Activated naive CD8-positive, alpha-beta T cell treated with anti-CD3 and anti-CD28 coated beads, Interleukin-2, amount 10 ng/mL, durations not matched to agents 7 days and 5 days (primary cell): Measurements from ENCODE around the gene DHX38. TPM values are rescaled to one million over a fixed set of nuclear protein-coding genes. Genes with fewer than 3 reads are reported as not detected.

Source experiments
- ATAC-seq: fragments of 150-1000 bp; cut with Tn5 transposase; one replicate; pipeline ENCODE4 v1.10.0; 2021; ENCODE audit warnings: low read depth, moderate library complexity
- POLR2A ChIA-PET: fragments of 350-600 bp; sonication (Branson Sonifier 250); formaldehyde crosslinking; loops from one replicate; lab custom pipeline; 2021; ENCODE audit warnings: antibody characterized with exemption; lab: Charles Lee
- DNase-seq: peaks from one replicate; pipeline ENCODE4 v3.0.0; 2021
- H3K27ac Mint-ChIP-seq: one replicate; pipeline ENCODE4 v1.8.0; 2022; ENCODE audit warnings: mild to moderate bottlenecking, mixed read lengths
- H3K27me3 Mint-ChIP-seq: one replicate; pipeline ENCODE4 v1.8.0; 2022; ENCODE audit warnings: mild to moderate bottlenecking, moderate library complexity, mixed read lengths
- H3K36me3 Mint-ChIP-seq: one replicate; pipeline ENCODE4 v1.8.0; 2021; ENCODE audit warnings: mild to moderate bottlenecking, mixed read lengths
- H3K4me1 Mint-ChIP-seq: one replicate; pipeline ENCODE4 v1.8.0; 2021; ENCODE audit warnings: mixed read lengths
- H3K4me3 Mint-ChIP-seq: one replicate; pipeline ENCODE4 v1.8.0; 2022; ENCODE audit warnings: mild to moderate bottlenecking, moderate library complexity, mixed read lengths
- H3K9me3 Mint-ChIP-seq: one replicate; pipeline ENCODE4 v1.8.0; 2021; ENCODE audit warnings: mixed read lengths
- total RNA-seq, 2 experiments: library from RNA; stranded (reverse); gene quantifications; one replicate each; pipeline ENCODE4 v1.2.3, GENCODE V29; 2021

Gene DHX38
- total RNA-seq, 2 experiments from 2014 or later: 86.9 to 95.5 TPM

- H3K36me3 Mint-ChIP-seq: peaks cover 14% of the 10 kb centered on the region
- no peaks in the 10 kb centered on the region for H3K9me3 Mint-ChIP-seq
- peaks cover 10% of the 10 kb centered on the region for H3K4me1 Mint-ChIP-seq
- H3K27ac Mint-ChIP-seq: no peak overlapping the region
- DNase-seq: peak; percentile 37
- peak; percentile 84 for ATAC-seq
- H3K4me3 Mint-ChIP-seq: no peak overlapping the region
- POLR2A ChIA-PET: no interaction called here
- no peaks in the 10 kb centered on the region for H3K27me3 Mint-ChIP-seq
Measured at GRCh38 chr16:72099377-72099818, 5.8 kb downstream of the DHX38 start.

DNA sequence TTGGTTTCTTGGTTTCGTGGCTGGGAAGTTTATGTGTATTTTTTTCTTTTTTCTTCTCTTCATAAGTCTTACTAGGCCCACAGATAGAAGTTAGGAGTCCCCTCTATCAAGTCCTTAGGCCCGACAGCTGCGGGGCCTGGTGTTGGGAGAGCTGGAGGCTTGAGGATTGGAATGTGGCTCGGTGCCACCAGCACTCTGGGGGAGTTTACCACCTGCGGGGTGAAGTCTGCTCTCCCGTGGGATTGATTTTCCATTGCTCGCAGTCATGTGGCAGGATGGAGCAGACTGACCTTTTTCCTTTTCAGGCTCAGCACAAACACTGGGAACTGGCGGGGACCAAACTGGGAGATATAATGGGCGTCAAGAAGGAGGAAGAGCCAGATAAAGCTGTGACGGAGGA, 7.5 kb downstream of the DHX38 start:
- ATAC-seq (no peak), DNase-seq (no peak)
- POLR2A ChIA-PET: no interaction called here
- Mint-ChIP-seq H3K36me3 (peaks cover 15% of the 10 kb centered on the region), H3K27me3 (no peaks in the 10 kb centered on the region), H3K9me3 (no peaks in the 10 kb centered on the region), H3K4me3 (no peak overlapping the region), H3K27ac (no peak overlapping the region), H3K4me1 (no peaks in the 10 kb centered on the region)

DNA sequence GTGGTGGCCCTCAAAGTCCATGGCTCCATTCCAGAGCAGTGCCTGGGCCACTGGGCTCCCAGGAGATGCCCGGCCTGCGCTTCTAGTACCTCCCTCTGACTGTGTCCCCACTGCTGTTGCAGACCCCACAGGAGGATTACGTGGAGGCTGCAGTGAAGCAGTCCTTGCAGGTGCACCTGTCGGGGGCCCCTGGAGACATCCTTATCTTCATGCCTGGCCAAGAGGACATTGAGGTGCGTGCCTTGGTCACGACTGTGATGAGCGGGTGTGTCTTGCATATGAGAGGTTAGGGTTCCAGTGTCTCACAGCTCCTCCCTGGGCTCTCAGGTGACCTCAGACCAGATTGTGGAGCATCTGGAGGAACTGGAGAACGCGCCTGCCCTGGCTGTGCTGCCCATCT, 11.3 kb downstream of the DHX38 start:
- Mint-ChIP-seq H3K4me3 (no peak overlapping the region), H3K27ac (no peak overlapping the region), H3K36me3 (peaks cover 20% of the 10 kb centered on the region), H3K27me3 (no peaks in the 10 kb centered on the region), H3K4me1 (no peaks in the 10 kb centered on the region), H3K9me3 (no peaks in the 10 kb centered on the region)
- POLR2A ChIA-PET: no interaction called here
- no peak for ATAC-seq
- no peak for DNase-seq

DNA sequence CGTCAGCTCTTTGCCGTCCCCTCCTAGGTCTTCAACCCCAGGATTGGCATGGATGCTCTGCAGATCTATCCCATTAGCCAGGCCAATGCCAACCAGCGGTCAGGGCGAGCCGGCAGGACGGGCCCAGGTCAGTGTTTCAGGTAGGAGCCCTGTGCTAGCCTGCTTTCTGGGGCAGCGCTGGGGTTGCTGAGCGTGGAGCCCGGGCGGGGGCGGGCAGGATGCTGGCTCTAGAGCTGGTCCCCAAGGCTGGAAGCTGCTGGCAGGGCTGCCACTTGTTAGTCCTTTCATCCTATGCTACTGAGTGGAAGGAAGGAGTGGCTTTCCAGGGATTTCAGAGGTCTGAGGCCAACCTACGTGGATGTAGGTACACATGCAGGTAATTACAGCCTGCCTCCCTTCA, 12.3 kb downstream of the DHX38 start:
- Mint-ChIP-seq H3K9me3 (no peaks in the 10 kb centered on the region), H3K4me3 (no peak overlapping the region), H3K27me3 (no peaks in the 10 kb centered on the region), H3K27ac (no peak overlapping the region), H3K36me3 (peaks cover 22% of the 10 kb centered on the region), H3K4me1 (no peaks in the 10 kb centered on the region)
- POLR2A ChIA-PET: no interaction called here
- ATAC-seq (no peak), DNase-seq (no peak)

DNA sequence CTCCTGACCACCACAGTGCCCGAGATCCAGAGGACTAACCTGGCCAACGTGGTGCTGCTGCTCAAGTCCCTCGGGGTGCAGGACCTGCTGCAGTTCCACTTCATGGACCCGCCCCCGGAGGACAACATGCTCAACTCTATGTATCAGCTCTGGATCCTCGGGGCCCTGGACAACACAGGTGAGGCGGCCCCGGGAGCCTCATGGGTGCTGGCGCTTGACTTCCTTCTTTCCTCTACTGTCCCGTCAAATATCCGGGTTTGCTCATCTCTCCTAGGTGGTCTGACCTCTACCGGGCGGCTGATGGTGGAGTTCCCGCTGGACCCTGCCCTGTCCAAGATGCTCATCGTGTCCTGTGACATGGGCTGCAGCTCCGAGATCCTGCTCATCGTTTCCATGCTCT, 13.7 kb downstream of the DHX38 start:
- Mint-ChIP-seq H3K4me3 (no peak overlapping the region), H3K9me3 (no peaks in the 10 kb centered on the region), H3K27ac (no peak overlapping the region), H3K27me3 (no peaks in the 10 kb centered on the region), H3K36me3 (peaks cover 22% of the 10 kb centered on the region), H3K4me1 (no peaks in the 10 kb centered on the region)
- ATAC-seq (no peak), DNase-seq (no peak)
- POLR2A ChIA-PET: no interaction called here

GRCh38 chr16:72108353-72109102, 14.9 kb downstream of the DHX38 start:
- DNase-seq: no peak
- no peaks in the 10 kb centered on the region for H3K9me3 Mint-ChIP-seq
- peaks cover 21% of the 10 kb centered on the region for H3K36me3 Mint-ChIP-seq
- no peak for ATAC-seq
- no peaks in the 10 kb centered on the region for H3K4me1 Mint-ChIP-seq
- H3K4me3 Mint-ChIP-seq: no peak overlapping the region
- POLR2A ChIA-PET: no interaction called here
- H3K27me3 Mint-ChIP-seq: no peaks in the 10 kb centered on the region
- H3K27ac Mint-ChIP-seq: no peak overlapping the region

- ATAC-seq: no peak
- Mint-ChIP-seq H3K27me3 (no peaks in the 10 kb centered on the region), H3K36me3 (peaks cover 23% of the 10 kb centered on the region), H3K27ac (no peak overlapping the region), H3K4me1 (no peaks in the 10 kb centered on the region), H3K4me3 (no peak overlapping the region), H3K9me3 (no peaks in the 10 kb centered on the region)
- POLR2A ChIA-PET: no interaction called here
- DNase-seq: no peak
Measured at GRCh38 chr16:72109300-72109699, 15.7 kb downstream of the DHX38 start.

DNA sequence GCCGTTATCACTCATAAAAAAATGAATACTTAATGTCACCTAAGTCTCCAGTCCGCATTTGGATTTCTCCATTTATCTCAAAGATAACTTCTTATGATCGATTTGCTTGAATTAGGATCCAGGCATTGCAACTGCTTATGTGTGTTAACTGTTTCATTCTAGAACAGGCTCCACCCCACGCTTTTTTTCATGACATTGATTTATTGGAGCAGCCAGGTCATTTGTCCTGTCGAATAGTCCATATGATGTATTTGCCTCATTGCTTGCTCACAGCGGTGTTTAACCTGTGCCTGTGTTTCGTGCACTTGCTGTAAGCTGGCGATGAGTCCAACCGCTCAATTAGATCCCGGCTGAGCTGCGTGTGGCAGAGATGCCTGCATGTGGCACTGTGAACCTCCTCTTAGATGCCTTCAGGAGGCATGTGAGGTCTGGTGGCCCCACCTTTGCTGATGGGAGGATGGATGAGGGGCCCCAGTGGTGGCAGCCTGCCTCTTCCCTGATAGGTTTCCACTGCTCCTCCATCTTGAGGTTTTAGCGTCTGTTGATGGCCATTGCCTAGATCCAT, 16.4 kb downstream of the DHX38 start:
- ATAC-seq: no peak
- POLR2A ChIA-PET: no interaction called here
- Mint-ChIP-seq H3K4me3 (no peak overlapping the region), H3K27ac (no peak overlapping the region), H3K4me1 (no peaks in the 10 kb centered on the region), H3K36me3 (peaks cover 23% of the 10 kb centered on the region), H3K27me3 (no peaks in the 10 kb centered on the region), H3K9me3 (no peaks in the 10 kb centered on the region)
- DNase-seq: no peak

- Mint-ChIP-seq H3K9me3 (no peaks in the 10 kb centered on the region), H3K4me1 (no peaks in the 10 kb centered on the region), H3K27me3 (no peaks in the 10 kb centered on the region), H3K27ac (no peak overlapping the region), H3K4me3 (no peak overlapping the region), H3K36me3 (peaks cover 20% of the 10 kb centered on the region)
- POLR2A ChIA-PET: interaction anchor here (0.6 kb wide), 1 partner anchor 502 kb away, joined by 4 read pairs; no protein-coding TSS in a partner anchor
- ATAC-seq (no peak), DNase-seq (no peak)
Measured at GRCh38 chr16:72110662-72111615, 17.3 kb downstream of the DHX38 start.

GRCh38 chr16:72111657-72112451, 18.2 kb downstream of the DHX38 start:
- Mint-ChIP-seq H3K9me3 (no peaks in the 10 kb centered on the region), H3K27ac (no peak overlapping the region), H3K27me3 (no peaks in the 10 kb centered on the region), H3K4me3 (no peak overlapping the region), H3K4me1 (no peaks in the 10 kb centered on the region), H3K36me3 (peaks cover 18% of the 10 kb centered on the region)
- ATAC-seq (no peak), DNase-seq (no peak)
- POLR2A ChIA-PET: no interaction called here

- Mint-ChIP-seq H3K36me3 (peaks cover 18% of the 10 kb centered on the region), H3K4me3 (no peak overlapping the region), H3K4me1 (no peaks in the 10 kb centered on the region), H3K27me3 (no peaks in the 10 kb centered on the region), H3K9me3 (no peaks in the 10 kb centered on the region), H3K27ac (no peak overlapping the region)
- DNase-seq: no peak
- POLR2A ChIA-PET: no interaction called here
- ATAC-seq: no peak
Measured at GRCh38 chr16:72112452-72112792, 18.8 kb downstream of the DHX38 start.

DNA sequence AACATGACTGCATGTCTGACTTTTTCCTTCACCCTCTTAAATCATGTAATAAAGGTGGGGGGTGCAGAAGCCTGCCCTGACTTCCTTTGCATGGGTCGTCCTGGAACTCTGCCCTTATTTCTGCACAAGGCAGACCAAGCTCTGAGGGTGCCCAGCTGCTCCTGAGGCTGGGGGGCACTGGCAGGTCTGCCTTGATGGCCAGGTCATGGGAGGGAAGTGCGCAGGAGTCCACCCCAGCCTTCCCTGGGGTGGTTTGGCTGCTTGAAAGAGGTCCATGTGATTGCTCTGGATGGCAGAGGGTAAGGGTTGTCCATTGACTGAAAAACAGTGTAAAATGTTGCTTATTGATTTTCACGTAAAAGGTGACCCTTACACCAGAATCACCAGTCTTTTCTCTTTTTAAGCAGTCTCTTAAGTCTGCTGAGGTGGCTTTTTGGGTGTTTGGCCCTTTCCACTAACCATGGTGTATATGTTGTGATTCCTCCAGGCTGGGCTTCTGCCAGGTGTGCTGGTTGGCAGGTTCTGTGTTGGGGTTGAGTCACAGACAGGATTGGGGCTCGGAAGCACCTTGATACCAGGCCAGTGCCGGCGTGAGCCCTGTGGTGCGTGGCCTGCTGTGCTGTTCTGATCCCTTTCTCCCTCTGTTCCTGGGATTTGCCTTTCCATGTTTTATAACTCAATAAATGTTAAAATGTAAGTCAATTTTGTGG, 19.4 kb downstream of the DHX38 start:
- peaks cover 15% of the 10 kb centered on the region for H3K36me3 Mint-ChIP-seq
- POLR2A ChIA-PET: no interaction called here

More for the DNA sequence above, 19.4 kb downstream of the DHX38 start:
- DNase-seq (no peak), ATAC-seq (no peak)
- no peak overlapping the region for H3K4me3 Mint-ChIP-seq
- no peaks in the 10 kb centered on the region for H3K27me3 Mint-ChIP-seq
- H3K9me3 Mint-ChIP-seq: no peaks in the 10 kb centered on the region
- peaks cover under 1% of the 10 kb centered on the region for H3K4me1 Mint-ChIP-seq
- H3K27ac Mint-ChIP-seq: no peak overlapping the region
